HepG2 (cell line): ENCODE data around the gene PRR30. TPM values are rescaled to one million over a fixed set of nuclear protein-coding genes. Genes with fewer than 3 reads are reported as not detected.

Experiments
- BORCS8-MEF2B ChIP-seq: sonication (generic); formaldehyde crosslinking; IDR thresholded peaks from 2 replicates; pipeline ENCODE4 v1.8.0; 2022; ENCODE audit warnings: mild to moderate bottlenecking, missing genetic modification reagents
- EEA1 ChIP-seq: sonication (generic); formaldehyde crosslinking; IDR thresholded peaks from 2 replicates; pipeline ENCODE4 v1.5.1; 2020; ENCODE audit warnings: mild to moderate bottlenecking, missing genetic modification reagents, borderline replicate concordance
- GATAD1 ChIP-seq: IDR thresholded peaks from 2 replicates; pipeline ENCODE4 v1.6.1; 2016; ENCODE audit warnings: missing genetic modification reagents, missing compliant biosample characterization
- GLI4 ChIP-seq: sonication (generic); formaldehyde crosslinking; IDR thresholded peaks from 2 replicates; pipeline ENCODE4 v1.5.1; 2020; ENCODE audit warnings: missing genetic modification reagents, mild to moderate bottlenecking, moderate library complexity, borderline replicate concordance
- HDAC1 ChIP-seq: sonication (generic); formaldehyde crosslinking; IDR thresholded peaks from 2 replicates; pipeline ENCODE4 v1.5.1; 2020; ENCODE audit warnings: mild to moderate bottlenecking, missing genetic modification reagents
- MNT ChIP-seq: fragments of 450-650 bp; IDR thresholded peaks from 2 replicates; pipeline ENCODE4 v1.6.1; 2016
- MXD1 ChIP-seq: sonication (generic); formaldehyde crosslinking; IDR thresholded peaks from 2 replicates; pipeline ENCODE4 v1.4.0; 2020; ENCODE audit warnings: mild to moderate bottlenecking, missing genetic modification reagents
- MYPOP ChIP-seq: sonication (generic); formaldehyde crosslinking; IDR thresholded peaks from 2 replicates; pipeline ENCODE4 v1.8.1; 2023; ENCODE audit warnings: mild to moderate bottlenecking, moderate library complexity, missing genetic modification reagents
- PLSCR1 ChIP-seq: sonication (generic); formaldehyde crosslinking; IDR thresholded peaks from 2 replicates; pipeline ENCODE4 v1.5.0; 2020; ENCODE audit warnings: missing genetic modification reagents, mild to moderate bottlenecking, borderline replicate concordance
- RBAK ChIP-seq: sonication (generic); formaldehyde crosslinking; IDR thresholded peaks from 2 replicates; pipeline ENCODE4 v1.5.1; 2020; ENCODE audit warnings: mild to moderate bottlenecking, missing genetic modification reagents
- SRSF9 ChIP-seq: fragments of 200-400 bp; formaldehyde crosslinking; IDR thresholded peaks from 2 replicates; pipeline ENCODE4 v1.6.1; 2018; ENCODE audit warnings: borderline replicate concordance, mild to moderate bottlenecking, low read depth, low read length; ENCODE audit not compliant: insufficient read depth, poor library complexity, severe bottlenecking
- ZBTB39 ChIP-seq: sonication (generic); formaldehyde crosslinking; IDR thresholded peaks from 2 replicates; pipeline ENCODE4 v1.5.0; 2020; ENCODE audit warnings: missing genetic modification reagents
- ZBTB44 ChIP-seq: sonication (generic); formaldehyde crosslinking; IDR thresholded peaks from 2 replicates; pipeline ENCODE4 v1.4.0; 2020; ENCODE audit warnings: missing genetic modification reagents
- ZNF207 ChIP-seq: fragments of 450-650 bp; IDR thresholded peaks from 2 replicates; pipeline ENCODE4 v1.6.1; 2016; ENCODE audit warnings: antibody characterized with exemption, borderline replicate concordance
- ZNF225 ChIP-seq: sonication (generic); formaldehyde crosslinking; IDR thresholded peaks from 2 replicates; pipeline ENCODE4 v1.4.0; 2020; ENCODE audit warnings: mild to moderate bottlenecking, missing genetic modification reagents
- ZNF251 ChIP-seq: sonication (generic); formaldehyde crosslinking; IDR thresholded peaks from 2 replicates; pipeline ENCODE4 v1.9.0; 2021; ENCODE audit warnings: mild to moderate bottlenecking, missing genetic modification reagents
- ZNF441 ChIP-seq: sonication (generic); formaldehyde crosslinking; IDR thresholded peaks from 2 replicates; pipeline ENCODE4 v1.7.0; 2021; ENCODE audit warnings: missing genetic modification reagents, borderline replicate concordance
- ZNF670 ChIP-seq: sonication (generic); formaldehyde crosslinking; IDR thresholded peaks from 2 replicates; pipeline ENCODE4 v1.8.0; 2022; ENCODE audit warnings: mild to moderate bottlenecking, missing genetic modification reagents, borderline replicate concordance
- ZNF775 ChIP-seq: sonication (generic); formaldehyde crosslinking; IDR thresholded peaks from 2 replicates; pipeline ENCODE4 v1.4.0; 2020; ENCODE audit warnings: missing genetic modification reagents, mild to moderate bottlenecking, moderate library complexity, borderline replicate concordance
- ZNF776 ChIP-seq: sonication (generic); formaldehyde crosslinking; IDR thresholded peaks from 2 replicates; pipeline ENCODE4 v1.4.0; 2020; ENCODE audit warnings: mild to moderate bottlenecking, missing genetic modification reagents
- ZNF850 ChIP-seq: sonication (generic); formaldehyde crosslinking; conservative IDR thresholded peaks from 2 replicates; pipeline ENCODE4 v1.9.0; 2021; ENCODE audit warnings: mild to moderate bottlenecking, missing genetic modification reagents
- polyA plus RNA-seq, 8 experiments: library from polyadenylated mRNA; depleted of rRNA in 3 of 8; stranded (reverse) in 7 of 8; unstranded in 1 of 8; fragments of >200 nt; fragmentation: Illumina TruSeq in 4 of 8; extraction: Trizol in 4 of 8; gene quantifications; 2 replicates each; pipeline versions ENCODE4 v1.2.1 to v1.2.3, GENCODE V29; 2011 to 2016; ENCODE audit warnings: low read depth in 4 of 8, missing spikeins in 1 of 8, mixed read lengths in 1 of 8; ENCODE audit not compliant: insufficient read depth in 1 of 8
- total RNA-seq, 5 experiments: library from RNA; depleted of rRNA; stranded (reverse); fragments of >200 nt; fragmentation: Illumina TruSeq; extraction: Trizol; gene quantifications; 2 replicates each; pipeline ENCODE4 v1.2.3, GENCODE V29; 2016; ENCODE audit warnings: low read depth in 1 of 5

The PRR30 gene
- total and polyA plus RNA-seq, 2 of the 13 experiments (the other 11 are each of a cell fraction or from before 2014, with no cell fraction given): not detected

- TF ChIP-seq HDAC1: peak; percentile 55; the same call in 1 of the 2 replicates
- TF ChIP-seq ZNF225 (CRISPR knock-in tag): peak; percentile 74; the same call in 1 of the 2 replicates
- TF ChIP-seq ZNF670 (CRISPR knock-in tag): no peak
- peak; percentile 14 for TF ChIP-seq BORCS8-MEF2B (CRISPR knock-in tag)
- TF ChIP-seq MYPOP: peak; percentile 76
- TF ChIP-seq ZNF251 (CRISPR knock-in tag): no peak
- peak; percentile 44; the same call in 1 of the 2 replicates for TF ChIP-seq GLI4 (CRISPR knock-in tag)
- no peak for TF ChIP-seq PLSCR1 (CRISPR knock-in tag)
- TF ChIP-seq ZBTB39 (CRISPR knock-in tag): peak; percentile 23; the same call in 1 of the 2 replicates
- TF ChIP-seq ZNF775: no peak
- no peak for TF ChIP-seq SRSF9
- peak; percentile 84 for TF ChIP-seq MXD1 (CRISPR knock-in tag)
- peak; percentile 84 for TF ChIP-seq GATAD1 (CRISPR knock-in tag)
- TF ChIP-seq ZNF850 (CRISPR knock-in tag): no peak
- no peak for TF ChIP-seq MNT
- TF ChIP-seq RBAK (CRISPR knock-in tag): no peak
- no peak for TF ChIP-seq ZNF207
- no peak for TF ChIP-seq ZBTB44 (CRISPR knock-in tag)
- TF ChIP-seq ZNF441: peak; percentile 44; the same call in 1 of the 2 replicates
- TF ChIP-seq EEA1: peak; percentile 73
- TF ChIP-seq ZNF776 (CRISPR knock-in tag): peak; percentile 81; the same call in 1 of the 2 replicates
Observed at GRCh38 chr2:27133905-27134780, 5.1 kb downstream of the PRR30 start, which contains the start of gene PREB (continued).
